GM21390 (cell line): ENCODE results near the gene TSPOAP1.

Experiments
- ATAC-seq: cut with Tn5 transposase; IDR thresholded peaks from one replicate; pipeline ENCODE4 v1.9.1; 2021; ENCODE audit not compliant: unreplicated experiment

The TSPOAP1 gene

GRCh38 chr17:58318627-58319172, 9.9 kb downstream of the TSPOAP1 start:
- no peak for ATAC-seq

GRCh38 chr17:58318065-58318481, 10.5 kb downstream of the TSPOAP1 start:
- no peak for ATAC-seq

- ATAC-seq, result no peak
These were observed 11.1 kb downstream of the TSPOAP1 start for GRCh38 chr17:58317421-58318064.

- no peak for ATAC-seq
These were observed 12.2 kb downstream of the TSPOAP1 start for GRCh38 chr17:58316260-58316960.

GRCh38 chr17:58315750-58316149, 12.8 kb downstream of the TSPOAP1 start:
- no peak for ATAC-seq

- ATAC-seq, result no peak
These were observed 13.3 kb downstream of the TSPOAP1 start for GRCh38 chr17:58315281-58315711.

- no peak for ATAC-seq
These were observed 13.9 kb downstream of the TSPOAP1 start for GRCh38 chr17:58314706-58315015.

- ATAC-seq, result no peak
These were observed 14.5 kb downstream of the TSPOAP1 start for GRCh38 chr17:58313815-58314705.

- ATAC-seq, result no peak
These were observed 15.8 kb downstream of the TSPOAP1 start for GRCh38 chr17:58312829-58313228.

- ATAC-seq, result no peak
These were observed 16.5 kb downstream of the TSPOAP1 start for GRCh38 chr17:58312021-58312630.

GRCh38 chr17:58311429-58311894, 17.1 kb downstream of the TSPOAP1 start:
- ATAC-seq, result no peak

- ATAC-seq, result no peak
These were observed 17.8 kb downstream of the TSPOAP1 start for GRCh38 chr17:58310511-58311428.

GRCh38 chr17:58309918-58310259, 18.7 kb downstream of the TSPOAP1 start:
- ATAC-seq, result no peak

GRCh38 chr17:58308985-58309917, 19.3 kb downstream of the TSPOAP1 start:
- ATAC-seq, result no peak

- ATAC-seq, result no peak
These were observed 20.2 kb downstream of the TSPOAP1 start for GRCh38 chr17:58308173-58308984.

GRCh38 chr17:58307468-58308172, 21.0 kb downstream of the TSPOAP1 start:
- ATAC-seq, result no peak

GRCh38 chr17:58306131-58306951, 22.3 kb downstream of the TSPOAP1 start:
- no peak for ATAC-seq
